ENCODE results near the gene EBPL.

The EBPL gene

DNA sequence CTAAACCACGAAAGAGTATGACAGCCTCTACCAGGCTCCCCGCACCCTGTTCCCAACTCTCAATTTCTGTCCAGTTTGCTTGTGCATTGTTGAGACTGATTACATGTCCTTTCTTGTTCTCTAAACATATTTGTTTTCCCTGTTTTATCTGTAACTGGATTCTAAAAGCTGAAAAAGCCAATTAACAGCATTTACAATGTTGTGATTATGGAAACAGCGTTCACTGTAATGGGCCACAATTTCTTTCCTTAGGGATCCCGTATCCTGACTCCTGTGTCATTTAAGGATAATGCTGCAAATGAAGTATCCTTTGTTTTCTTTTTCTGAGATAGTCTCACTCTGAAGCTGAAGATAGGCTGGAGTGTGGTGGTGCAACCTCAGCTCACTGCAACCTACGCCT, 20.5 kb downstream of the EBPL start:
- no peak for DNase-seq

DNA sequence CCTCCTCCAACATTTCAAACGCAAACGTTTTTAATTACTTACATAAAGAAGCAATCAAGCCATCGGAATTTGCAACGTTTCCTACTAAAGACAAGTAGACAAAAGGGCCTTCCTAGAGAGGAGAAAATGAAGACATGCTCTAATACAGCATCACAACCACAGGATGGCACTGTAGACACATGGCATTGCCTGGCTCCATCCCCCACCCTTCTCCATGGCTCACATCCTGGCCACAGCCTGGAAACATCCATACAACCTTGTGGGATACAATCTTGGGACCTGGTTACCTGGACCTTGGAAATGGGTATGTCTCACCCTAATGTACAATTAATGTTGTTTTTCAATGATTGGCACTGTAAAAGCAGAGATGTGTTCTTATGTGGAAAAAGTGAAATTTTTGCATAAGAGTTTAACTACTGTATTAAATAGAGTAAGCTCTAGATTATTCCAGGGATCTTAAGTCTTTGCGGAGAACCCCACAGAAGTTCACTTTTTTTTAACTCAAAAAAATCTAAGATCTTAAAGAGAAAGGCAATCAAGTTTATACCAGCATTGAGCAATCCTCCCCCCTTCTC, 21.5 kb downstream of the EBPL start:
- no peak for DNase-seq

DNA sequence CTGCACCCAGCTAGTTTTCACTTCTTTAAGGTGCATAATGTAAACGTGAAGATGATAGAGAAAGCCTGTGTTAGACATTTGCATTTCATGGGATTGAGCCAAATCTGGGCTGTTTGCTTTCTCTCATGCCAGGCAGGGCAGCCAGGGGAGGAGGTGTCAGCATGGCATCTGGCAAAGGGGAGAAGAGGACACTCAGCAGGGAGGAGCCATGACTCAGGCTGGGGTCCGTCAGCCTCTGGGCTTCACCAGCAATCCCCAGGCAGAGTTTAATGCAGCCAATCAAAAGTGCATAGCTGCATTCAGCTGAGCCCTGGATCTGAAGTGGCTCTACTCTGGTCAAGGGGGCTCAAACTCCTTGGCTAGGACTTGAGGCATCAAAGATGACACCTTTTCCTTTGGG, 23.5 kb downstream of the EBPL start:
- no peak for DNase-seq

DNA sequence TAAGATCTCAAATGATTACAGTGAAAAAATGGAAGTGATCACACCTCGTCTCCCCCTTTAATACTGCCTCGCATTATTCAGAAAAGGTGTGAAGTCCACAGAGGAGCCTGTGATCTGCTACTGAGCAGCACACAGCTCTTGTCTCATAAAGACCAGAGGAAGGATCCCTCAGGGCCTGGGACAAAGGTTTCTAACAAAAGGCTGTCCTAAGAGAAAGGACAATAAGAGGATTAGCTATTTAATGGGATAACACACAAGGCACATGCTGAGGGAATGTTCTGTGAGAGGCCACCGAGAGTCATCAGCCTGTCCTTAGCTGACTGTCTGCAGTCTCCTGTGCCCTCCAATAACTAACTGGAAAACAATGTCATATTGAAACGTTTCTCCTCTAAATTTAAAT, 26.7 kb downstream of the EBPL start:
- DNase-seq, result no peak

DNA sequence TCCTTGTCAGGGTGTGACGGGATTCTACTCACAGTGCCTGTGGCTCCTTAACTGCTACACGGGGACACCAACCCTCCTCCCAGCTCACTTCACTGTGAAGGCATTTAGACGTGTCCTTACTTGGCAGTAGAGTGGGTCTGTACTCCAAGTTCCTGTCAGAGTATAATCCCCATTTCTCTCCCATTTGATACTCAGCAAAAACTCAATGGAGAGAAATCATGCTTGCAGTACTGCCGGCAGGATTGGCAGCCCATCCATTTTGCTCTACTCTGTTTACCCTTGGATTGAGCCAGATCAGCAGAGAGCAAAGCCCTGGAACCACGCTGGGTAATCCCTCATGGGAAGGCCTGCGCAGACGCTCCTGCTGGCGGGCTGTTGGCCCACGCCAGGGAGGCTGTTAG, 34.0 kb downstream of the EBPL start:
- no peak for DNase-seq

DNA sequence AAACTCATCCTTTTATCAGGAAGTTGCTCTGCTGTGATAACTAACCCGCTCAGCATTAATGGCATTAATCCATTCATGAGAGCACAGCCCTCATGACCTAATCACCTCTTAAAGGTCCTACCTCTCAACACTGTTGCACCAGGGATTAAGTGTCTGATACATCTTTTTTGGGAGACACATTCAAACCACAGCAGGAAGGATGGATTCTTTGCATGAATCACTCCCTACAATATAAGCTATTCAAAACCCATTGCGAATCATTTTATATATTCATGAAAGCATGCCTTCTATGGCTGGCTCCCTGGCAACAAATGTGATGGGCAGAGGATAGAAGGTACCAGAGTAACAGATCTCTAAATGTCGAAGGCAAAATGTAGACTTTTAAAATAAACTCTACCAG, 35.4 kb downstream of the EBPL start:
- DNase-seq, result no peak

DNA sequence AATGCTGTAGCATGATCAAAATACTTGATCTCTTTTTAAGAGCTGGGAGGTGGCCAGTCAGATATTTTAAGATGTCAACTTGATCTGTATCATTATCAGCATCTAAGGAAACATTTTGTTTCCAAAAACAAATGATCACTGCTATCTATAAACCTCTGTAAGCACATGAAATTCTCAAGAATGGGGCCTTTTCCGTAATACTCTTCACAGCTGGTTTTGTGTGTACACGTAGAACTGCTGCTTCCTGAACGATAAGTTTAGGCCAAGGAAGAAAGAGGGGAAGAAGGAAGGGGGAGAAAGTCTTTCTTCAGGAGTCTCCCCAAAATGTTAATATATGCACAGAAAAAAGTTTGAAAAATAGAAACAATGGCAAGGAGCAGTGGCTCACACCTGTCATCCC, 37.3 kb downstream of the EBPL start:
- DNase-seq, result no peak

DNA sequence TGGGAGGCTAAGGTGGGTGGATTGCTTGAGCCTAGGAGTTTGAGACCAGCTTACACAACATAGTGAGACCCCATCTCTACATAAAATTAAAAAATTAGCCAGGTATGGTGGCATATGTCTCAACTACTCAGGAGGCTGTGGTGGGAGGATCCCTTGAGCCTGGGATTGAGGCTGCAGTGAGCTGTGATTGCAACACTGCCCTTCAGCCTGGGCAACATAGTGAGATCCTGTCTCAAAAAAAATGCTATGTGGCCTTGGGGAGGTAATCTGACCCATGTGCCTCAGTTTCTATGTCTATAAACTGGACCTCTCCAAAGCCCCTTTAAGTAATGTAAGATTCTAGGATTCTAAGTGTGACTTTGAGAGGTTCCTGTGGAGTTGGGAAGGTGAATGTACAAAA, 37.8 kb downstream of the EBPL start:
- no peak for DNase-seq

DNA sequence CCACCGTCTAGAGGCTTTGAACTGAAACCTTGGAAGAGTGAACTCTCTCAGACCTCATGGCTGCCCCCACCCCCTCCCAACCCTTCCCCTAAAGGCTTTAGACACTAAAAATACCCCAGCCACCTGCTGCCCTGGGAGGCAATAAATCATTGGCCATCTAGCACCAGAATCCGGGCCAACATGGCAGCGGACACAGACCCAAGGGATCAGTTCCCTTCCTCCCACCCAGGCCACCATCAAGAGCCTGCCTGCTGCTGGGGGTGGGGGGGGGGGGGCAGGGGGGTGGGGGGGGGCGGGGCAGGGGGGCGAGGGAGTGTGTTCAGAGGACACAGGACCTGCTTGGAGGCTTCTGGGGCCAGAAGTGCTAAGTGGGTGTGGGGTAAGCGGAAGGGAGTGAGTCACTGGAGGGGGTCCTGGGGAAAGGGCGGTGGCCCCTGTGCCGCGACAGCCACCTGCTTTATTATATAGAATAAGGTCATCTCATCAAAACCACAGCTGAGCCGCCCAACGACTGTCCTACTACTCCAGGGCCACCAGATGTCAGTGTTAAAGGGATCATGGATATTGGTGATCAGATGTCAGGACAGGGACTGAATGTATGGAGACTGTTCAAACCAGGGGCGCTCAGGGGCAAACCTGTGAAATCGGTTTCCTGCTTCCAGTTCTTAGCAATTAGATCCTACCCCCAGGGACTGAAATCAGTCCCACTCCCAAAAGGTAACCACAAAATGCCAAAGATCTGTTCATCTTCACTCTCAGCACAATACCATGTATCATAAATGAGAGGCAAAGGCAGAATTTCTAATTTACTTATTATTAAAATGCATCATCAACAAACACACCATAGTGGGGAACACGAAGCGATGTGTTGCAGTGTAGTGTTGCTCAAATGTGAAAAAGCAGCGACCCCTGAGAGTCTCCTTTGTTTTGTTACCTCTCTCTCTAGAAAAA, 38.7 kb downstream of the EBPL start:
- no peak for DNase-seq

DNA sequence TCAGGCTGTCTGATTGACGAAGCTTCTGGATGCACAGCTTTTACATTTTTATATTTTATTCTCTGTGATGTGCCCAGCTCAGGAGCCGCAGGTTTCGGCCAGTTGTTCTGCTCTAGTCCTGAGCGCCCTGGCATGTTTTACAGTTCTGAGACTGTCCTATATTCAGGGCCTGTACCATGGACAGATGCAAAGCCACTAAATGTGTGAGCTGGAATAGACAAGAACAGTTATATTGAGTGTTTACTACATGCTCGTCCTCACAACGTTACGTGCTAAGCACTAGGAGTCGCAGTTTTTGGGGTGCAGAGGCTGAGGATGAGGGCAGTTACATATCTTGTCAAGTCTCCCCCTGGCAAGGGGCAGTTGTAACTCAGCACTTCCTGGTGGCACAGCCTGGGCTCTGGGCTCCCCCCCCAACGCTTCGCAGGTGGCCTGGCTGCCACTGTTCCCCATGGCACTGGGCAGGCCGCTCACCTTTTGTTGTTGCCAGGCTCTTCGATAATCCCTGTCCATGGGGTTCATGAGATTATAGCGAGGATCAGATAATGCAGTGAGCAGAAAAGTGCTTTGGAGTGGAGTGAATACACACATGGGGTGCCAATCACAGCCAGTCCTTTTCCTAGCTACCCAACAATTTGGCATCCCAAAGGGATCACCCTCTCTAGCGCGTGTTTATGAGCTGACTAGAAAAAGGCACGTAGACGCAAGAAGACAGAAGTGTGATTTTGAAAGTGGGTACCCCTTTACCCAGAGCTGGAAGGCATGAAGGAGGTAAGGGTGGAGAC, 39.5 kb downstream of the EBPL start:
- DNase-seq, result no peak

DNA sequence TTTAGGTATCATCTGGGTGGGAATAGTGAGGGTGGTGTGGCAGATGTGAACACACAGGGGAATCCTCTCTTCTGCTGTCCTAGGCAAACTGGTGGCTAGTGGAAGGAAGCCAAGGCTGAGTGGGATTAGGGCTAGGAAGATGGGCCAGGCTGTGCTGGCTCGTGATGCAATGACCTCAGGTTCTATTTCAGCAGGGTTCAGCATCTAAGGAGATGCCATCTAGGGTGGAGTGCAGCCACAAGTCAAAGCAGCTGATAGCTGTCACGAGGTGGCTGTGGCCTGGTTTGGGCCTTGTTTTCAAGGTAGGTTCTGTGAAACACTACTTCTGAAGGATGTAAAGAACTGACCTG, 41.3 kb downstream of the EBPL start:
- DNase-seq, result no peak

DNA sequence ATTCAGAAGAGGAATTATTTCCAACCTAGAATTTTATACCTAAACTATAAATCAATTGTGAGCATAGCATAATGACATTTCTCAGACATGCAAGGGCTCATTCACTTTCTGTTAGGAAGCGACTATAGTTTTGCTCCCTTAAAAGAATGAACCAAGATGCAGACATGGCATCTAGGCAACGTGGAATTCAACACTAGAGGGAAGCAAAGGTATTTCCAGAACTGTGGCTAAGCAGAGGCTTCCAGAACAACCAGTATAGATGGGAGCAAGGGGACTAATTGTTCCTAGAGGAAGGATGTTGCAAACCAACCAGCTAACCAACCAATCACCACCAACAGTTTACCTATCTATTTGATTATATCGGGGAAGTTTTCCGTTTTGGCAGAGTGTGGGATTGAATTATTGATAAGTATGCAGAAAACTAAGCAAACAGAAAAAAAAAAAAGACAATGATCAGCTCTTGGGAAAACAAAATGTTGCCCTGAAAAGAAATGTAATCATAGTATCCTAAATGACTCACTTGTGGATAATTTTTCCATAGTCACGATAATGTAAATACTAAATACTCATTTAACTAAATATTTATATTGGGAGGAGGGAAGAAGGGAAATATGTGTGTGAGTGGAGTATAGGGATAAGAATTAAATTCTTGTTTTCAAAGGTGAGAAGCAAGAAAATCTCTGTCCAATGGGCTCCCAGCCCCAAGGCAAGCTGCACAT, 41.9 kb downstream of the EBPL start:
- no peak for DNase-seq

DNA sequence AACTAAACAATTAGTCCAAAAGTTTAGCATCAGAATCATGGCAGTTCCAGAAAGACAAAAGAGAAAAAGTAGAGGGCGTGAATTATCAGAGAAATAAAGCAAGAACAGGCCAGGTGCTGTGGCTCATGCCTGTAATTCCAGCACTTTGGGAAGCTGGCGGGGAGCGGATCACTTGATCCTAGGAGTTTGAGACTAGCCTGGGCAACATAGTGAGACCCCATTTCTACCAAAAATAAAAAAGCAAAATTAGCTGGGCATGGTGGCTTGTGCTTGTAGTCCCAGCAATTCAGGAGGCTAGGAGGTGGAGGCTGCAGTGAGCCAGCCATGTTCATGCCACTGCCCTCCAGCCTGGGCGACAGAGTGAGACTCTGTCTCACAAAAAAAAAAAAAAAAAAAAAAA, 44.6 kb downstream of the EBPL start:
- no peak for DNase-seq

DNA sequence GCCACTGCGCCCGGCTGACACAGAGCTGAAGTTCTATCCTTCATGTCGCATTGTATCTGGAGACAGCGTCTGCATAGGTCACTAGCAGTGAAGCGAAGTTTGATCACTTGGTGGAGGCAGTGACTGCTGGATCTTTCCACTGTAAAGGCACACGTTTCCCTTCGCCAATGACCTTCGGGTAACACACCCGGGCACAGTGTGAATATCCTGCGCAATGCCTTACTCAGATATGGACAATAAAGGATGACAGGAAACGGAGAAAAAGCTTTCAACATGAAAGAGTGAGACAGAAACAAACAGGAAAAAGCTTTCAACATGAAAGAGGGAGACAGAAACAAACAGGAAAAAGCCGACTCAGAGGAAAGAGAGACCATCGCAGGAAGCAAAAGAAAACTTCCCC, 45.8 kb downstream of the EBPL start:
- no peak for DNase-seq

DNA sequence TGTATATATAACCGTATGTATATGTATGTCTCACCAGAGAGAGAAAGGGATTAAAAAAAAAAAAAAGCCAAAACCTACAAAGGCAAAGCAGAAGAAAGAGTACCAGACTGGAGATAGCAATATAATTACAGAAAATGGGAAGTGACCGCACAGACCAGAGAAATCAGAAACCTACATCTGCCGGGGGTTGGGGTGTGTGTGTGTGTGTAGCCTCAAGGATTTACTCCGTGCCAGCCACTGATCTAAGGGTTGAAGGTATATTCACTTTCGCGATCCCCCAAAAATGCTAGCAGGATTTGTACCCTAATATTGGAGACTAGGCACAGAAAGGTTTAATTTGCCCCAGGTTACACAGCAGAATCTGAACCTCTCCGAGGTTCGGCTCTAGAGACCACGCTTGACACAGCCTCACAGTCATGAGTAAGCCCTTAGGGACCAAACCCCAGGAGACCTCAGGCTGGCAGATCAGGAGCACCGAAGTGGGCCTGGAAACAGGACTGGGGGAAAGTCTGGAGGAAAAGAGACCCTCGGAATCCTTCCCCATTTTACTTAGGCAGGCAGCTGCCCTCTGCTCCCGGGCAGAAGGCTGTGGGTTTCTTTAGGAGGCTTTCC, 48.1 kb downstream of the EBPL start:
- DNase-seq, result no peak

DNA sequence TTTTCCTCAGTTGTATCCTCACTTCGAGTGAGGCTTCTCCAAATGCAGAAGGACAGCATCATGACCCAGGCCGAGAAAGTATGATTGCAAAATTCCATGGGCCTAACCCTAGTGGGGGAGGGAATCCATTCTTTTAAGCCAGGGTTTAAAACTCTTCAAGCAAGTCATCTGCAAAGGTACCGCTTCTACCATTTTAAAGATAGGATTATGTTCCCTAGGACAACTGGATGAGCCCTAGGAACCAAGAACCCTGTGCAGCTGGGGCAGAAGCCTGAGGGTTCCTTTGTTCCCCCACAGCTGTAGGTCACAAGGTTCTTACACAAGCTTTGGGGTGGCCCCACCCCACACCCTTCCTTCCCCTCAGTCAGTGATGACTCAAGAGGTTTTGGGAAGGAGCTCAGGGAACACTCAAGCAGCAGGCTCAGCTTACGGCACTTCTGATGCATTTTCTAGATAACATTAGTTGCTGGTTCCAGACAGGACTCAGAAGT, 49.4 kb downstream of the EBPL start:
- DNase-seq, result no peak

DNA sequence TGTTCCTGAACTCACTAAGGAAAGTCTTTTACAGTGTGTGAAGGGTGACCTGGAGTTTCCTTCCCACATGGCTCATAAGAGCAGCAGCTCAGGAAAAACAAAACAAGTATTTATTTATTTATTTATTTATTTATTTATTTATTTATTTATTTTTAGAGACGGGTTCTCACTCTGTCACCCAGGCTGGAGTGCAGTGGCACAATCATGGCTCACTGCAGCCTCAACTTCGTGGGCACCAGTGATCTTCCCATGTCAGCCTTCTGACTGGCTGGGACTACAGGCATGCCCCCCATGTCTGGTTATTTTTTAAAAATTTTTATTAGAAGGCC, 52.6 kb downstream of the EBPL start:
- DNase-seq, result no peak

DNA sequence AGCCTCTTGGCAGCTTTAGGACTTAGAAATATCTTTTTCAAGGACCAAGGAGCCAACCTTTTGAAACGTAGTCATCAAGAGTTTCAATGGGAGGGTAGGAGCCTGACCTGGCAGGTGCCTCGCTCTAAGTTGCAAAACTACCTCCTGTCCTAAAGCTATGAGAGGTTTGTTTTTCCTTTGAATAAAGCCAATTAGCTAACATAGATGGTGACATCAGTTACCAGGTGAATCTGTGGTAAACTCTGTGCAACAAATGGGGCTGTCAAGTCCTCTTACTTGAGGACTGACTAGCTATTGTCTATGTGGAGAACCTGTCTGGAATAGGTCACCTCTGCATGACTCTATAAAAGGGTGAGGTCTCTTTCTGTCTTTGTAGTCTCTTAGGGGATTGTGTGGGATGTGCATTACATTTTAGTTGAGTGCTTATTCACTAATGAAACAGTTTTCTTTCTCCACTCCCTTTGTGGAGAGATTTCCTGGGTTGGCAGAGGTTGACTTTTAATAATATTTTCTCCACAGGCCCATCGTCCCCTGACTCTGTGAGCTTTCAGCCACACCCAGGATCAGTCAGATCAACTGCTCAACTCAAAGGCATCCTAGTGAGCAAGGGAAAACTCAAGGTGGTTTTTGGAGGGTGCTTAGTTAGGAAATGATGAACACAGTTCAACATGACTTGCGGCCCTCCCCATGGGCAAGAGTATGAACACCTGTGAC, 53.1 kb downstream of the EBPL start:
- DNase-seq, result no peak

DNA sequence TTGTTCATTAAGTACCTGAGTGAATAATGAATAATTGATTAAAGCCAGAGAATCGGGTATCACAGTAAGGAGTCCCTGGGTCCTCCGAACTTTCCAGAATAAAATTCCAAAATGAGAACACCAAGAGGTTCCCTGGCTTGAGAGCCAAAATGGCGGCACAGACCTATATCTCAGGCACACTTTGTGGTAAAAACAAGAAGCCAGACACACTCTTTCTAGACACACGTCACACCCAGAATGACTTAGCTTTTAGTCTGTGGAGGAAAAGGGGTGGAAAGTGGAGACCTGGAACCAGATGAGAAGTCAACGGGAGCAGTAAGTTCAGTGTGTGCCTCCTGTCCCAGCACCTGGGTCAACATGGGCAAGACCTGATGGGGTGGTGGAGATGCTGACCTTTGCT, 54.6 kb downstream of the EBPL start:
- DNase-seq, result no peak

DNA sequence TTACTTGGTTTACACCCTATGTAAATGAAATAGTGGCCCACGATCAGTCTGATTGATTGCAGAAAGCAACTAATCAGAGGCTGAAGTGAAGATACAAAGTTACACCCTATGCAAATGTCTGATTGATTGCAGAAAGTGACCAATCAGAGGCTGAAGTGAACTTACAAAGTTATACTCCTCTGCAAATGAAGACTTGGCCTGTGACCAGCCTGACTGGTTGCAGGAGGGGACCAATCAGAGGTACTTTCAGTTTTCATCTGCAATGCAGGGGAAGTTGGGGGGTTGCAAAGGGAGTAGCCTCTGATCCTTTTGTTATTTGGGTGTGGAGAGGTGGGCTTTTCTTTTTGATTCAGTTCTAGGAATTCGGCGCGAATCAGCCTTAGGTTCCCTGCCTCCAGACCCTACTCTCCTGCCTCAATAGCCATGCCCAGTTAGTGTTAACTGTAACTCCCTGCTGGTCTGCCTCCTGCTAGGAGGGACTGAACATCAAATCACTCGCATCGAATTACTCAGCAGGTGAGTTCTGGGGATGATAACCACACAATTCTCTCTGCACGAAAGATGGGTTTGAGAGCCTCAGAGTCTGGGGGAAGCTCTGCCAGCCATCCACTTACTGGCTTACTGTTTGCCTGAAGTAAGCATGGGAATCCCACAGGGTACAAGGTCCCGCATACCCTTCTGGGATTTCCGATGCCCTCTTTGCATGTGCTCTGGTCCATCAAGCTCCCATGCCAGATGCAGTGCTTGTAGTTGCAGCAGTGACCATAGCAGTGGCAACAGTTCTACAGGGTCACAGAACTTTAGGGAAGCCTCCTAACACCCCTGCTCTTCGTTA, 55.5 kb downstream of the EBPL start:
- no peak for DNase-seq

DNA sequence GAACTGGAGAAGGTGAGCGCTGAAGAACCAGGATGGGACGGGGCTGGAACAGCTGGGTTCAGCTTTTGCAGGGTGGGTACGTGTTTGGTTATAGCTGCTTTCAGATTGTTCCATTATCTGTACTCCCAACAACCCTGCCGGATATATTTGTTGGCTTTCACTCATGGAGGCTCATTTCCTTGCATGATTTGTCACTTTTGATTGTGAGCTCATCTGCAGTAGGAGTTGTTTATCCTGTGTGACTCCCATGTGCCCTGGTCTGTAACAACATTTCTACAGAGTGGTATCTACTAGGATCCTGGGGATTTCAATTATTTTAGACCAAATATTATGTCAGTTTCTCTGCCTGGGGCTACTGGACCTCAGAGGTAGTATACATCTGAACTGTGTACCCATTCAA, 57.6 kb downstream of the EBPL start:
- DNase-seq, result no peak

All from activated CD4-positive, alpha-beta T cell treated with anti-CD3 and anti-CD28 coated beads for 1 hour (primary cell).